A673 (cell line): ENCODE measurements around the gene CDH23. TPM values are rescaled to one million over a fixed set of nuclear protein-coding genes. Genes with fewer than 3 reads are reported as not detected.

Experiments used
- BruUV-seq: library from RNA; stranded (reverse); fragments of 400-500 nt; replicated peaks from 2 replicates; lab custom pipeline; 2021; lab: Mats Ljungman, UMichigan
- CTCF ChIA-PET: fragments of 300-600 bp; sonication (Branson Sonifier 250); formaldehyde crosslinking; loops from one replicate; lab custom pipeline; 2022; ENCODE audit warnings: antibody characterized with exemption; lab: Charles Lee
- POLR2A ChIA-PET: fragments of 300-600 bp; sonication (Branson Sonifier 250); formaldehyde crosslinking; loops from one replicate; lab custom pipeline; 2022; ENCODE audit warnings: antibody characterized with exemption; ENCODE audit not compliant: low non-redundant PET; lab: Charles Lee
- DNase-seq: peaks from one replicate; pipeline ENCODE4 v3.0.0-alpha.2; 2015; ENCODE audit warnings: low spot score
- H3K27ac ChIP-seq: fragments of 200-600 bp; sonication (generic); 2 replicates; pipeline ENCODE4 v1.5.1; 2016; ENCODE audit warnings: mixed run types, low read depth, mild to moderate bottlenecking, mixed read lengths, antibody characterized with exemption, low read length; ENCODE audit not compliant: poor library complexity, severe bottlenecking
- H3K27me3 ChIP-seq: fragments of 200-600 bp; sonication (generic); replicated peaks from 2 replicates; pipeline ENCODE4 v1.6.1; 2017; ENCODE audit warnings: mixed run types, low read depth, mild to moderate bottlenecking, mixed read lengths, antibody characterized with exemption, low read length; ENCODE audit not compliant: insufficient read depth, poor library complexity
- H3K36me3 ChIP-seq: fragments of 200-600 bp; sonication (generic); 2 replicates; pipeline ENCODE4 v1.6.1; 2016; ENCODE audit warnings: mixed run types, mild to moderate bottlenecking, mixed read lengths, antibody characterized with exemption, low read length; ENCODE audit not compliant: insufficient read depth, poor library complexity, severe bottlenecking
- H3K4me1 ChIP-seq: fragments of 200-600 bp; sonication (generic); 2 replicates; pipeline ENCODE4 v1.6.1; 2017; ENCODE audit warnings: mixed run types, mild to moderate bottlenecking, mixed read lengths, antibody characterized with exemption, low read length; ENCODE audit not compliant: insufficient read depth, poor library complexity, severe bottlenecking
- H3K4me3 ChIP-seq: fragments of 200-600 bp; sonication (generic); 2 replicates; pipeline ENCODE4 v1.5.1; 2016; ENCODE audit warnings: low read depth, mixed run types, mild to moderate bottlenecking, mixed read lengths, low read length; ENCODE audit not compliant: poor library complexity, severe bottlenecking
- H3K9me3 ChIP-seq: fragments of 200-600 bp; sonication (generic); 2 replicates; pipeline ENCODE4 v1.6.1; 2016; ENCODE audit warnings: mixed run types, low read depth, mild to moderate bottlenecking, mixed read lengths, antibody characterized with exemption, low read length; ENCODE audit not compliant: poor library complexity, severe bottlenecking
- EZH2 ChIP-seq: fragments of 200-600 bp; sonication (generic); IDR thresholded peaks from 2 replicates; pipeline ENCODE4 v1.6.1; 2017; ENCODE audit warnings: borderline replicate concordance, low read depth, mild to moderate bottlenecking, mixed read lengths, antibody characterized with exemption, low read length; ENCODE audit not compliant: poor library complexity, severe bottlenecking
- intact Hi-C: fragments of 100-400 bp; cut with micrococcal nuclease; formaldehyde crosslinking; loops from one replicate; pipeline ENCODE4 v1.10.0; 2022; ENCODE audit not compliant: unreplicated experiment
- total RNA-seq: library from RNA; stranded (reverse); gene quantifications from 2 replicates; pipeline ENCODE4 v1.2.3, GENCODE V29; 2021
- TF ChIP-seq, protein P1 (sequence below): fragments of 300-800, 200-600 bp; sonication (generic); conservative IDR thresholded peaks from 2 replicates; pipeline ENCODE4 v1.5.1; 2017; ENCODE audit warnings: low read depth, mild to moderate bottlenecking, antibody characterized with exemption, low read length, moderate library complexity, mixed read lengths

CDH23 gene
- total RNA-seq, 1 experiment from 2014 or later, result 49.7 TPM

DNA sequence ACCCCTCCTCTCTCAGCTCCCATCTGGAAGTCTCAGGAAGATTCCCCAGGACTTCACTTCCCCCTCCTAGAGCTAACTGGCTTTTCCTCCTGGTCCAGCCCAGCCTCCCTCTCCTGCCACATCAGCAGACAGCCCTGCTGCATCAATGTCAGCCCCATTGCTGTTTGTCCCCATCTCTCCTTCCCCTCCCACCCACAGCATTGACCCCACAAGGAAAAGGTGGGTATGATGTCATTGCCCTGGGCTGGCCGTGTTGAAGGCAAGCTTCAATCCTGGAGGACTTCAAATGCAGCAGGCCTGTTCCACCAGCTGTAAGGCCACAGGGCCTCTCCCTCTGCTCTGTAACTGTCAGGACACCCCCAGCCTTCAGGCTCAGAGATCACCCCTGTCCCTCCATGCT, 256.3 kb downstream of the CDH23 start:
- CTCF ChIA-PET, result no interaction called here
- H3K9me3 ChIP-seq, result no peaks in the 10 kb centered on the region
- no TSS peak for BruUV-seq
- H3K27ac ChIP-seq, result no peak overlapping the region
- H3K27me3 ChIP-seq, result no peaks in the 10 kb centered on the region
- no peaks in the 10 kb centered on the region for H3K36me3 ChIP-seq
- DNase-seq, result no peak
- POLR2A ChIA-PET, result no interaction called here
- H3K4me3 ChIP-seq, result no peak overlapping the region
- TF ChIP-seq, protein P1, sequence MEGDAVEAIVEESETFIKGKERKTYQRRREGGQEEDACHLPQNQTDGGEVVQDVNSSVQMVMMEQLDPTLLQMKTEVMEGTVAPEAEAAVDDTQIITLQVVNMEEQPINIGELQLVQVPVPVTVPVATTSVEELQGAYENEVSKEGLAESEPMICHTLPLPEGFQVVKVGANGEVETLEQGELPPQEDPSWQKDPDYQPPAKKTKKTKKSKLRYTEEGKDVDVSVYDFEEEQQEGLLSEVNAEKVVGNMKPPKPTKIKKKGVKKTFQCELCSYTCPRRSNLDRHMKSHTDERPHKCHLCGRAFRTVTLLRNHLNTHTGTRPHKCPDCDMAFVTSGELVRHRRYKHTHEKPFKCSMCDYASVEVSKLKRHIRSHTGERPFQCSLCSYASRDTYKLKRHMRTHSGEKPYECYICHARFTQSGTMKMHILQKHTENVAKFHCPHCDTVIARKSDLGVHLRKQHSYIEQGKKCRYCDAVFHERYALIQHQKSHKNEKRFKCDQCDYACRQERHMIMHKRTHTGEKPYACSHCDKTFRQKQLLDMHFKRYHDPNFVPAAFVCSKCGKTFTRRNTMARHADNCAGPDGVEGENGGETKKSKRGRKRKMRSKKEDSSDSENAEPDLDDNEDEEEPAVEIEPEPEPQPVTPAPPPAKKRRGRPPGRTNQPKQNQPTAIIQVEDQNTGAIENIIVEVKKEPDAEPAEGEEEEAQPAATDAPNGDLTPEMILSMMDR, result no peak
- TF ChIP-seq EZH2, result no peak
- H3K4me1 ChIP-seq, result no peaks in the 10 kb centered on the region
- intact Hi-C loops, result no loop called here

DNA sequence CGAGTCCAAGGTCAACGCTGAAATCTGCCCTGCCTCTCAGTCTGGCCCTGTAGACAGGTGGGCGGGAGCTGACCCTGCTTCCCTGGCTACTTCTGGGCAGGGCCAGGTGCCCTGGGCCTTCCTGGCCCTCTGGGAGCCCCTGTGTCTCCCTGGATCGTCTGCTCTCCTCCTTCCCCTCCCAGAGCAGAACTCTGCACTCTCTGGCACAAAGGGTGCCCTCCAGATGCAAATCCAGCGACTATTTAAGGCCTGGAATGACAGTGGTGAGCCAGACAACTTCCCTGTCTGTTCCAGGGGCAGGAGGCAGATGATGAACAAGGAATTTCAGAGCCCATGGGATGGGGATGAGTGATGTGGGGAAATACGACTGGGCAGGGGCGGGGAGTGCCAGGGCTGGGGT, 259.5 kb downstream of the CDH23 start:
- DNase-seq, result no peak
- ChIA-PET POLR2A (no interaction called here), CTCF (no interaction called here)
- Histone ChIP-seq H3K27me3 (no peaks in the 10 kb centered on the region), H3K9me3 (no peaks in the 10 kb centered on the region), H3K4me3 (no peak overlapping the region), H3K27ac (no peak overlapping the region), H3K36me3 (no peaks in the 10 kb centered on the region), H3K4me1 (no peaks in the 10 kb centered on the region)
- no peak for TF ChIP-seq EZH2
- TF ChIP-seq, protein P1, result no peak
- BruUV-seq, result no TSS peak
- intact Hi-C loops, result no loop called here

DNA sequence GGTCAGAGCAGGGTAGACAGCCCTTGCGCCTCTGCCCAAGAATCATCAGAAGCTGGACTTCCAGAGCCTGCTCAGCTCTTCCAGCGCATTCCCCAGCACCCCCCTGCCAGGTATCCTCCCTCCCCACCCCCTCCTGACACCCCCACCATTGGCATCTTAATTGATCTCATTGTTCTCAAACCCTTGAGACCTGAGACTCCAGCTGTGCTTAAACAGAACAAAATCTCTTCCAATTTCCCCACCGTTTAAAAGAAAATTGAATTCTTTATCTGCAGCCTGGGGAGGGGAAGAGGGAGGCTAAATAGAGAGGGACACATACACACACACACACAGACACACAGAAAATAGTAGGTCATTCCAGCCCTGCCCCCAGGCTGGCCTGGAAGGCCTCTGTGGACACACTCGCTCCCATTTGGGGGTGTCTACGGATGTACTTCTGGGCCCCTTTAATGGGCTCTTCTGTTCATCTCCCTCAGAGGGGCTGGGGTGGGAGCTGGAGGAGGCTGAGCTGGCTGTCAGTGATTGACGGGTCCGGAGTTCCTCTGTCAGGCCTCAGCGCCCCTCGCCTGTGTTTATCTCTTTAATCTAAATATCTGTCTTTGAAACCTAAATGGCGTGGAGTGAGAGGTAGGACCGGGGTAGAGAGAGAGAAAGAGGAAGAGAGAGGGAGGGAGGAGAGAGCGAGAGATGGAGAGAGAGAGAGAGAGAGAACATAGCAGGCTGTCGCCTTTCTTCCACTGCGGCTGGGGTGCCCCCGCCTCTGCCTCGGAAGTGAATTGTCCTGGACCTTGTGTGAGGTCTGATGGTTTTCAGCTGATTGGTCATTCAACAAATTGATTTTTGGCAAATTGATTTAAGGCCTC, 261.1 kb downstream of the CDH23 start:
- no peak for DNase-seq
- Histone ChIP-seq H3K4me3 (no peak overlapping the region), H3K9me3 (no peaks in the 10 kb centered on the region), H3K27ac (no peak overlapping the region), H3K36me3 (no peaks in the 10 kb centered on the region), H3K27me3 (no peaks in the 10 kb centered on the region), H3K4me1 (no peaks in the 10 kb centered on the region)
- TF ChIP-seq, protein P1, result no peak
- TF ChIP-seq EZH2, result no peak
- ChIA-PET CTCF (interaction anchor here (0.5 kb wide), 1 partner anchor 680 kb away, joined by 3 read pairs; no protein-coding TSS in a partner anchor), POLR2A (interaction anchor here (0.7 kb wide), 1 partner anchor 50 kb away, joined by 4 read pairs; no protein-coding TSS in a partner anchor)
- intact Hi-C loops, result no loop called here
- BruUV-seq, result no TSS peak
